GM23338 (cell line): ENCODE results near the gene PTX3. TPM values are rescaled to one million over a fixed set of nuclear protein-coding genes. Genes with fewer than 3 reads are reported as not detected.

Experiments
- ATAC-seq: fragments of 200-7000 bp; cut with Tn5 transposase; 3 replicates; pipeline ENCODE4 v1.9.1; 2020
- DNase-seq: peaks from one replicate; pipeline ENCODE4 v3.0.0-alpha.2; 2015; ENCODE audit warnings: low spot score
- H2AFZ ChIP-seq: fragments of 200-600 bp; sonication (generic); 2 replicates; pipeline ENCODE4 v1.8.0; 2016; ENCODE audit warnings: antibody characterized with exemption, mild to moderate bottlenecking, moderate library complexity
- H3F3A ChIP-seq: fragments of 200-600 bp; sonication (generic); replicated peaks from 2 replicates; pipeline ENCODE4 v1.8.0; 2017; ENCODE audit warnings: antibody characterized with exemption, mixed run types, low read depth
- H3K27ac ChIP-seq: fragments of 200-600 bp; sonication (generic); 2 replicates; pipeline ENCODE4 v1.6.1; 2016; ENCODE audit warnings: low read depth
- H3K27me3 ChIP-seq: fragments of 200-600 bp; sonication (generic); 2 replicates; pipeline ENCODE4 v1.8.0; 2016; ENCODE audit warnings: mild to moderate bottlenecking, mixed run types, moderate library complexity; ENCODE audit not compliant: insufficient read depth
- H3K36me3 ChIP-seq: fragments of 200-600 bp; sonication (generic); 2 replicates; pipeline ENCODE4 v1.8.0; 2016; ENCODE audit warnings: mild to moderate bottlenecking; ENCODE audit not compliant: insufficient read depth
- H3K4me1 ChIP-seq: fragments of 200-600 bp; sonication (generic); 2 replicates; pipeline ENCODE4 v1.8.0; 2016; ENCODE audit warnings: mild to moderate bottlenecking, moderate library complexity; ENCODE audit not compliant: insufficient read depth
- H3K4me2 ChIP-seq: fragments of 200-600 bp; sonication (generic); 2 replicates; pipeline ENCODE4 v1.7.1; 2017; ENCODE audit warnings: mixed run types
- H3K4me3 ChIP-seq: fragments of 200-600 bp; sonication (generic); 2 replicates; pipeline ENCODE4 v1.6.1; 2016; ENCODE audit warnings: mixed run types
- H3K79me2 ChIP-seq: fragments of 200-600 bp; sonication (generic); replicated peaks from 2 replicates; pipeline ENCODE4 v1.8.0; 2017; ENCODE audit warnings: mild to moderate bottlenecking; ENCODE audit not compliant: insufficient read depth
- H3K9me2 ChIP-seq: fragments of 200-600 bp; sonication (generic); 2 replicates; pipeline ENCODE4 v1.8.0; 2017; ENCODE audit not compliant: insufficient read depth
- H4K20me1 ChIP-seq: fragments of 200-600 bp; sonication (generic); replicated peaks from 2 replicates; pipeline ENCODE4 v1.8.0; 2017; ENCODE audit warnings: mild to moderate bottlenecking; ENCODE audit not compliant: insufficient read depth
- H3K27ac Mint-ChIP-seq: 2 replicates; pipeline ENCODE4 v1.8.0; 2020; ENCODE audit warnings: inconsistent platforms, mild to moderate bottlenecking, moderate library complexity, mixed read lengths
- H3K27me3 Mint-ChIP-seq: 3 replicates; pipeline ENCODE4 v1.8.0; 2022; ENCODE audit warnings: low read depth, mild to moderate bottlenecking, moderate library complexity, mixed read lengths, inconsistent platforms; ENCODE audit not compliant: insufficient read depth, poor library complexity
- H3K36me3 Mint-ChIP-seq: 3 replicates; pipeline ENCODE4 v1.8.0; 2021; ENCODE audit warnings: low read depth, mild to moderate bottlenecking, inconsistent platforms, moderate library complexity, mixed read lengths
- H3K4me1 Mint-ChIP-seq: 3 replicates; pipeline ENCODE4 v1.8.0; 2020; ENCODE audit warnings: mild to moderate bottlenecking, inconsistent platforms, mixed read lengths
- H3K4me3 Mint-ChIP-seq: 3 replicates; pipeline ENCODE4 v1.8.0; 2021; ENCODE audit warnings: moderate library complexity, mild to moderate bottlenecking, inconsistent platforms, mixed read lengths
- H3K9me3 Mint-ChIP-seq: 3 replicates; pipeline ENCODE4 v1.8.0; 2020; ENCODE audit warnings: moderate library complexity, mild to moderate bottlenecking, inconsistent platforms, mixed read lengths
- CREB1 ChIP-seq: fragments of 250-450 bp; sonication (Bioruptor Pico); IDR thresholded peaks from 2 replicates; pipeline ENCODE4 v1.5.0; 2020; ENCODE audit warnings: low read depth, mild to moderate bottlenecking, moderate library complexity
- ETS1 ChIP-seq: IDR thresholded peaks from 2 replicates; pipeline ENCODE4 v1.6.1; 2016; ENCODE audit warnings: antibody characterized with exemption
- EZH2 ChIP-seq: fragments of 200-600 bp; sonication (generic); IDR thresholded peaks from one replicate; pipeline ENCODE4 v1.8.0; 2017; ENCODE audit warnings: antibody characterized with exemption, mild to moderate bottlenecking, low read depth; ENCODE audit not compliant: unreplicated experiment
- EZH2phosphoT487 ChIP-seq: fragments of 200-600 bp; sonication (generic); IDR thresholded peaks from one replicate; pipeline ENCODE4 v1.8.1; 2018; ENCODE audit warnings: antibody characterized with exemption; ENCODE audit not compliant: unreplicated experiment
- JUNB ChIP-seq: IDR thresholded peaks from one replicate; pipeline ENCODE4 v1.6.1; 2016; ENCODE audit warnings: antibody characterized with exemption; ENCODE audit not compliant: unreplicated experiment
- POLR2AphosphoS5 ChIP-seq: IDR thresholded peaks from 2 replicates; pipeline ENCODE4 v1.6.1; 2016; ENCODE audit warnings: antibody characterized with exemption, low read depth
- ZNF114 ChIP-seq: fragments of 250-450 bp; sonication (Bioruptor Pico); IDR thresholded peaks from 2 replicates; pipeline ENCODE4 v1.5.0; 2020; ENCODE audit warnings: mild to moderate bottlenecking, moderate library complexity
- ZNF331 ChIP-seq: fragments of 250-450 bp; sonication (Bioruptor Pico); IDR thresholded peaks from 2 replicates; pipeline ENCODE4 v1.5.0; 2020; ENCODE audit warnings: low read depth, mild to moderate bottlenecking, moderate library complexity
- ZNF462 ChIP-seq: fragments of 250-450 bp; sonication (Bioruptor Pico); IDR thresholded peaks from 2 replicates; pipeline ENCODE4 v1.5.0; 2020; ENCODE audit warnings: mild to moderate bottlenecking, moderate library complexity
- polyA plus RNA-seq: library from polyadenylated mRNA; unstranded; fragments of >200 nt; fragmentation: Nextera tagmentation; extraction: Ambion mirVana; gene quantifications from 2 replicates; pipeline ENCODE4 v1.2.1, GENCODE V29; 2016
- total RNA-seq: library from RNA; depleted of rRNA; stranded (reverse); fragments of >200 nt; shearing (Covaris generic); gene quantifications from 2 replicates; pipeline ENCODE4 v1.2.3, GENCODE V29; 2014
- TF ChIP-seq, protein P1 (sequence below): IDR thresholded peaks from one replicate; pipeline ENCODE4 v1.6.1; 2018; ENCODE audit warnings: antibody characterized with exemption; ENCODE audit not compliant: unreplicated experiment
- TF ChIP-seq, protein P2 (sequence below), 2 experiments: fragments of 200-600 bp in 1 of 2; sonication (generic) in 1 of 2; conservative IDR thresholded peaks; 2 replicates each; pipeline versions ENCODE4 v1.5.1 to v1.6.1; 2016 to 2017; ENCODE audit warnings: antibody characterized with exemption in 2 of 2, low read depth in 2 of 2, mild to moderate bottlenecking in 2 of 2, moderate library complexity in 1 of 2

The PTX3 gene
- total and polyA plus RNA-seq, 2 experiments from 2014 or later, result 1.2 to 2.4 TPM

GRCh38 chr3:157472648-157473047 is 36.0 kb downstream of the PTX3 start (continued):
- TF ChIP-seq, protein P1, sequence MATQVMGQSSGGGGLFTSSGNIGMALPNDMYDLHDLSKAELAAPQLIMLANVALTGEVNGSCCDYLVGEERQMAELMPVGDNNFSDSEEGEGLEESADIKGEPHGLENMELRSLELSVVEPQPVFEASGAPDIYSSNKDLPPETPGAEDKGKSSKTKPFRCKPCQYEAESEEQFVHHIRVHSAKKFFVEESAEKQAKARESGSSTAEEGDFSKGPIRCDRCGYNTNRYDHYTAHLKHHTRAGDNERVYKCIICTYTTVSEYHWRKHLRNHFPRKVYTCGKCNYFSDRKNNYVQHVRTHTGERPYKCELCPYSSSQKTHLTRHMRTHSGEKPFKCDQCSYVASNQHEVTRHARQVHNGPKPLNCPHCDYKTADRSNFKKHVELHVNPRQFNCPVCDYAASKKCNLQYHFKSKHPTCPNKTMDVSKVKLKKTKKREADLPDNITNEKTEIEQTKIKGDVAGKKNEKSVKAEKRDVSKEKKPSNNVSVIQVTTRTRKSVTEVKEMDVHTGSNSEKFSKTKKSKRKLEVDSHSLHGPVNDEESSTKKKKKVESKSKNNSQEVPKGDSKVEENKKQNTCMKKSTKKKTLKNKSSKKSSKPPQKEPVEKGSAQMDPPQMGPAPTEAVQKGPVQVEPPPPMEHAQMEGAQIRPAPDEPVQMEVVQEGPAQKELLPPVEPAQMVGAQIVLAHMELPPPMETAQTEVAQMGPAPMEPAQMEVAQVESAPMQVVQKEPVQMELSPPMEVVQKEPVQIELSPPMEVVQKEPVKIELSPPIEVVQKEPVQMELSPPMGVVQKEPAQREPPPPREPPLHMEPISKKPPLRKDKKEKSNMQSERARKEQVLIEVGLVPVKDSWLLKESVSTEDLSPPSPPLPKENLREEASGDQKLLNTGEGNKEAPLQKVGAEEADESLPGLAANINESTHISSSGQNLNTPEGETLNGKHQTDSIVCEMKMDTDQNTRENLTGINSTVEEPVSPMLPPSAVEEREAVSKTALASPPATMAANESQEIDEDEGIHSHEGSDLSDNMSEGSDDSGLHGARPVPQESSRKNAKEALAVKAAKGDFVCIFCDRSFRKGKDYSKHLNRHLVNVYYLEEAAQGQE, result no peak

DNA sequence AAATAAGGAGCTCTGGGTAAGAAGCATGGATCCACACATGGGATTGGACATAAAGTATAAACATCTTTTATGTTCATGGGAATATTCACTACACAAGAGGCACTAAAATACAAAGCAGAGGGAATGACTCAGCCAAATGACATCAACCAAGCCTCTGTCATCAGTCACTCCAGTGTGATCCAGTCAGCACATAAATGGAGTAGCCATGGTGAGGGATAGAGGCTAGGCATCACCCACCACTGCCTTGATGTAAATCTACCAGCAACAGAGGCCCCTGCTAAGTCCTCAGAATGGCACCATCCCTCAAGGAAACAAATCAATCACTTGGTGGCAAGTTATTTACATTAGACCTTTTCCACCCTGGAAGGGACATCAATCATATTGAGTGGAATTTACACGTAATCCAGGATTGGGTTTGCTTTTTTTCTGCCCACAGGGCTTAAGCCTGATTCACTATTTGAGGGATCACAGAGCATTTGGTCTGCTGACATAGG is 39.3 kb downstream of the PTX3 start:
- Histone ChIP-seq H4K20me1 (0 out of 2 replicates have a peak, but pooled peaks cover 3% of the 10 kb centered on the region), H3K4me3 (no peak overlapping the region), H3K4me1 (no peaks in the 10 kb centered on the region), H3F3A (no peaks in the 10 kb centered on the region), H3K79me2 (no peaks in the 10 kb centered on the region), H3K4me2 (no peak overlapping the region), H3K9me2 (no peaks in the 10 kb centered on the region), H2AFZ (no peak overlapping the region), H3K36me3 (no peaks in the 10 kb centered on the region), H3K27ac (no peak overlapping the region), H3K27me3 (no peaks in the 10 kb centered on the region)
- DNase-seq, result no peak
- Mint-ChIP-seq H3K27me3 (peaks cover 2% of the 10 kb centered on the region), H3K4me3 (no peak overlapping the region), H3K27ac (peak overlapping the region; percentile 52; the same call in 1 of the 2 replicates), H3K36me3 (no peaks in the 10 kb centered on the region), H3K9me3 (no peaks in the 10 kb centered on the region), H3K4me1 (peaks cover 16% of the 10 kb centered on the region)
- no peak for ATAC-seq
- TF ChIP-seq JUNB, result no peak
- no peak for TF ChIP-seq ETS1
- no peak for TF ChIP-seq POLR2AphosphoS5
- no peak for TF ChIP-seq EZH2phosphoT487
- TF ChIP-seq CREB1 (CRISPR knock-in tag), result no peak
- no peak for TF ChIP-seq EZH2
- TF ChIP-seq ZNF462 (CRISPR knock-in tag), result no peak
- no peak for TF ChIP-seq ZNF331
- TF ChIP-seq, protein P2, sequence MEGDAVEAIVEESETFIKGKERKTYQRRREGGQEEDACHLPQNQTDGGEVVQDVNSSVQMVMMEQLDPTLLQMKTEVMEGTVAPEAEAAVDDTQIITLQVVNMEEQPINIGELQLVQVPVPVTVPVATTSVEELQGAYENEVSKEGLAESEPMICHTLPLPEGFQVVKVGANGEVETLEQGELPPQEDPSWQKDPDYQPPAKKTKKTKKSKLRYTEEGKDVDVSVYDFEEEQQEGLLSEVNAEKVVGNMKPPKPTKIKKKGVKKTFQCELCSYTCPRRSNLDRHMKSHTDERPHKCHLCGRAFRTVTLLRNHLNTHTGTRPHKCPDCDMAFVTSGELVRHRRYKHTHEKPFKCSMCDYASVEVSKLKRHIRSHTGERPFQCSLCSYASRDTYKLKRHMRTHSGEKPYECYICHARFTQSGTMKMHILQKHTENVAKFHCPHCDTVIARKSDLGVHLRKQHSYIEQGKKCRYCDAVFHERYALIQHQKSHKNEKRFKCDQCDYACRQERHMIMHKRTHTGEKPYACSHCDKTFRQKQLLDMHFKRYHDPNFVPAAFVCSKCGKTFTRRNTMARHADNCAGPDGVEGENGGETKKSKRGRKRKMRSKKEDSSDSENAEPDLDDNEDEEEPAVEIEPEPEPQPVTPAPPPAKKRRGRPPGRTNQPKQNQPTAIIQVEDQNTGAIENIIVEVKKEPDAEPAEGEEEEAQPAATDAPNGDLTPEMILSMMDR (conservative IDR thresholded peaks at IDR 0.05; ENCODE audit: low read depth in 2 of 2), result no peak
- TF ChIP-seq ZNF114 (CRISPR knock-in tag), result no peak
